Spinal cord (tissue), 10 donors: ENCODE data around the gene ATP6V1D. TPM values are rescaled to one million over a fixed set of nuclear protein-coding genes. Genes with fewer than 3 reads are reported as not detected.

Experiments
- DNase-seq, 6 donors: peaks; one replicate each; pipeline versions ENCODE4 v3.0.0 to v3.0.0-alpha.2; 2013 to 2015; ENCODE audit warnings: low spot score in 6 of 6, low read depth in 4 of 6
- H3K27ac ChIP-seq: one replicate; pipeline ENCODE4 v1.5.1; 2013; ENCODE audit warnings: low read depth, low read length, control low read depth
- H3K27me3 ChIP-seq: one replicate; pipeline ENCODE4 v1.6.1; 2013; ENCODE audit warnings: low read length; ENCODE audit not compliant: control insufficient read depth, insufficient read depth
- H3K36me3 ChIP-seq: one replicate; pipeline ENCODE4 v1.6.1; 2013; ENCODE audit warnings: low read length; ENCODE audit not compliant: control insufficient read depth, insufficient read depth
- H3K4me1 ChIP-seq: one replicate; pipeline ENCODE4 v1.6.1; 2013; ENCODE audit warnings: low read length; ENCODE audit not compliant: control insufficient read depth, insufficient read depth
- H3K4me3 ChIP-seq: one replicate; pipeline ENCODE4 v1.5.1; 2013; ENCODE audit warnings: low read depth, low read length, control low read depth
- H3K9me3 ChIP-seq: one replicate; pipeline ENCODE4 v1.6.1; 2013; ENCODE audit warnings: low read length; ENCODE audit not compliant: control insufficient read depth, insufficient read depth
- WGBS: methylation state at CpG from one replicate; pipeline ENCODE4 v1.1.5; 2013; ENCODE audit warnings: missing lambda C conversion rate; ENCODE audit not compliant: insufficient coverage; 5-methylcytosine and 5-hydroxymethylcytosine counted together
- polyA plus RNA-seq, 2 donors: library from polyadenylated mRNA; unstranded; fragments of 120-200 nt; gene quantifications; one replicate each; pipeline ENCODE4 v1.2.1, GENCODE V29; 2013; ENCODE audit not compliant: insufficient read length in 2 of 2
- small RNA-seq: library from RNA; depleted of rRNA; stranded (forward); fragments of <200 nt; gene quantifications from one replicate; pipeline ENCODE3, GENCODE V24; 2014; ENCODE audit warnings: low replicate concordance
- total RNA-seq, 2 donors: library from RNA; depleted of rRNA in 1 of 2; stranded (reverse); fragments of 120-200 nt in 1 of 2; fragments of >200 nt in 1 of 2; gene quantifications; one replicate each; pipeline versions ENCODE4 v1.2.3 to v1.2.4, GENCODE V29; 2013 to 2014
- donor health status: healthy.

ATP6V1D gene
- total and polyA plus RNA-seq, 4 donors = 141 to 207 (median 189) TPM

DNA sequence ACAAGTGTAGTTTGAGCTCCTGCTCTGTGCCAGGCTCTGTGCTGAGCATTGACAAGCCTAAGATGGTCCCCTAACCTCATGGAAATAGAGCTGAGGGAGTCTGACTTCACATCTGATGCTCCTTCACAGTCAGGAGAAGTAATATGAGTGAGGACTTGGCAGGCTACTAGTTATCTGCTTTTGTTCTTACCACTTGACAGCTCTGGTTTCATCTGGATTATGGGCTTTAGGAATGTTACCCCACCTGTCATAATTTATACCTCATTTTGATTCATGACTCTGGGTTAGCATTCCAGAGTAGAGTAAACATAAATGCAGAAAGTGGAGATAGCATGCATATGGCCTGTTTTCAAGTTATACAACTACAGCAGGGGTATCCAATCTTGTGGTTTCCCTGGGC lies 40.5 kb downstream of the ATP6V1D start:
- no peak for DNase-seq
- Histone ChIP-seq H3K4me3 (no peak overlapping the region), H3K27ac (no peak overlapping the region), H3K36me3 (peaks cover 10% of the 10 kb centered on the region), H3K4me1 (no peaks in the 10 kb centered on the region), H3K9me3 (no peaks in the 10 kb centered on the region), H3K27me3 (no peaks in the 10 kb centered on the region)

- Histone ChIP-seq H3K36me3 (peaks cover 10% of the 10 kb centered on the region), H3K4me3 (no peak overlapping the region), H3K4me1 (no peaks in the 10 kb centered on the region), H3K27me3 (no peaks in the 10 kb centered on the region), H3K9me3 (no peaks in the 10 kb centered on the region), H3K27ac (no peak overlapping the region)
- DNase-seq = no peak
- WGBS = 100% methylated on average over 1 of the region's 1 CpG
These were observed 41.8 kb downstream of the ATP6V1D start for GRCh38 chr14:67317822-67318221.

- DNase-seq = peak in 1 of 6 donors; percentile 51
- Histone ChIP-seq H3K27ac (no peak overlapping the region), H3K4me1 (no peaks in the 10 kb centered on the region), H3K9me3 (no peaks in the 10 kb centered on the region), H3K27me3 (no peaks in the 10 kb centered on the region), H3K4me3 (no peak overlapping the region), H3K36me3 (peaks cover 8% of the 10 kb centered on the region)
- WGBS = no CpG with 5 or more reads among the region's 1 CpG
These were observed 46.5 kb downstream of the ATP6V1D start for GRCh38 chr14:67313153-67313552.

- Histone ChIP-seq H3K36me3 (peaks cover 8% of the 10 kb centered on the region), H3K4me3 (no peak overlapping the region), H3K27ac (no peak overlapping the region), H3K4me1 (no peaks in the 10 kb centered on the region), H3K9me3 (no peaks in the 10 kb centered on the region), H3K27me3 (no peaks in the 10 kb centered on the region)
- no peak for DNase-seq
- 89% methylated on average over 1 of the region's 2 CpGs for WGBS
These were observed 47.7 kb downstream of the ATP6V1D start for GRCh38 chr14:67311868-67312267.

Small RNAs within 50 kb of the gene (small RNA-seq; reads per million reads assigned to genes)
- gene RF00019 = not detected

Other genes starting within 250 kb of the ATP6V1D start
- gene GARIN2, start 170.4 kb downstream of the ATP6V1D start, total RNA-seq = under 1 TPM; 0.39 to 0.59 TPM
- 1 to 10 TPM; 1.1 to 1.5 TPM for gene GARIN2, start 170.4 kb downstream of the ATP6V1D start, polyA plus RNA-seq
- 10 to 100 TPM; 30.8 to 53.8 TPM for gene PALS1, start 118.4 kb downstream of the ATP6V1D start, total RNA-seq
- 10 to 100 TPM; 30.0 to 40.3 TPM for gene PALS1, start 118.4 kb downstream of the ATP6V1D start, polyA plus RNA-seq
- 10 to 100 TPM; 93.1 to 98.5 TPM for gene EIF2S1, start 524 bp upstream of the ATP6V1D start, total RNA-seq
- gene EIF2S1, start 524 bp upstream of the ATP6V1D start, polyA plus RNA-seq = 10 to 100 TPM; 79.9 to 91.8 TPM
- gene PLEK2, start 52.4 kb upstream of the ATP6V1D start, total RNA-seq = 1 to 10 TPM in 1 of 2 donors, under 1 TPM in 1; 0.77 to 1.6 TPM
- gene PLEK2, start 52.4 kb upstream of the ATP6V1D start, polyA plus RNA-seq = 1 to 10 TPM in 1 of 2 donors, not detected in 1; 1.0 TPM
- gene TMEM229B, start 128.9 kb upstream of the ATP6V1D start, total RNA-seq = 10 to 100 TPM; 13.9 to 26.9 TPM
- 10 to 100 TPM; 54.6 to 56.0 TPM for gene TMEM229B, start 128.9 kb upstream of the ATP6V1D start, polyA plus RNA-seq
- gene PLEKHH1, start 173.5 kb upstream of the ATP6V1D start, total RNA-seq = 10 to 100 TPM; 20.7 to 30.3 TPM
- 10 to 100 TPM; 52.9 to 81.8 TPM for gene PLEKHH1, start 173.5 kb upstream of the ATP6V1D start, polyA plus RNA-seq
- 10 to 100 TPM; 21.1 to 37.4 TPM for gene PIGH, start 240.5 kb upstream of the ATP6V1D start, total RNA-seq
- 10 to 100 TPM; 29.7 to 36.0 TPM for gene PIGH, start 240.5 kb upstream of the ATP6V1D start, polyA plus RNA-seq